ENCODE measurements around the gene GPR171. TPM values are rescaled to one million over a fixed set of nuclear protein-coding genes. Genes with fewer than 3 reads are reported as not detected.
A peak's percentile ranks its signal among the peaks of the same experiment; 100 is the strongest.
"Not testable (repeated sequence)": the region's sequence is repeated elsewhere in the genome, so short reads cannot be mapped to it uniquely, and the experiment has no call there.

Gene GPR171
- total RNA-seq, 1 donor from 2014 or later: not detected

GRCh38 chr3:151232991-151233390 is 30.0 kb upstream of the GPR171 start:
- Histone ChIP-seq H4K20me1 (ENCODE audit: insufficient read depth, low read length) (no peaks in the 10 kb centered on the region), H3K4me2 (ENCODE audit: low read length) (no peak overlapping the region), H3K9me3 (ENCODE audit: insufficient read depth, low read depth, low read length) (no peaks in the 10 kb centered on the region), H3K27me3 (ENCODE audit: insufficient read depth, low read length) (no peaks in the 10 kb centered on the region), H3K79me2 (ENCODE audit: insufficient read depth, low read length) (no peaks in the 10 kb centered on the region), H3K36me3 (ENCODE audit: insufficient read depth, low read length) (no peaks in the 10 kb centered on the region), H3K4me1 (ENCODE audit: insufficient read depth, low read length) (peaks cover 12% of the 10 kb centered on the region), H3K9ac (ENCODE audit: low read length) (no peak overlapping the region), H3K27ac (ENCODE audit: low read depth, low read length) (no peak overlapping the region), H3K4me3 (ENCODE audit: insufficient read depth, low read depth, low read length) (no peak overlapping the region), H2AFZ (ENCODE audit: low read depth, low read length) (no peak overlapping the region)
- Mint-ChIP-seq H3K4me1 (ENCODE audit: low read depth, unreplicated experiment) (peaks cover 14% of the 10 kb centered on the region), H3K27me3 (ENCODE audit: low read depth, unreplicated experiment) (no peaks in the 10 kb centered on the region), H3K9me3 (ENCODE audit: unreplicated experiment) (no peaks in the 10 kb centered on the region), H3K27ac (ENCODE audit: unreplicated experiment) (no peak overlapping the region), H3K4me3 (ENCODE audit: unreplicated experiment) (no peak overlapping the region), H3K36me3 (ENCODE audit: low read depth, unreplicated experiment) (no peaks in the 10 kb centered on the region)
- DNase-seq (ENCODE audit: low read depth) (no peak), FAIRE-seq (no peak)
- TF ChIP-seq EZH2 (IDR thresholded peaks at IDR 0.05; ENCODE audit: insufficient read depth, low read length) (no peak), CTCF (IDR thresholded peaks at IDR 0.05; ENCODE audit: insufficient read depth, low read depth, low read length) (no peak)

- H4K20me1 ChIP-seq (ENCODE audit: insufficient read depth, low read length); H3K27ac ChIP-seq (ENCODE audit: low read depth, low read length); H3K9ac ChIP-seq (ENCODE audit: low read length); FAIRE-seq; H3K27me3 ChIP-seq (ENCODE audit: insufficient read depth, low read length); H3K79me2 ChIP-seq (ENCODE audit: insufficient read depth, low read length); H3K4me3 ChIP-seq (ENCODE audit: insufficient read depth, low read depth, low read length); H3K36me3 ChIP-seq (ENCODE audit: insufficient read depth, low read length); H3K4me3 Mint-ChIP-seq (ENCODE audit: unreplicated experiment); H2AFZ ChIP-seq (ENCODE audit: low read depth, low read length); H3K9me3 ChIP-seq (ENCODE audit: insufficient read depth, low read depth, low read length); H3K4me2 ChIP-seq (ENCODE audit: low read length); H3K27ac Mint-ChIP-seq (ENCODE audit: unreplicated experiment); H3K36me3 Mint-ChIP-seq (ENCODE audit: low read depth, unreplicated experiment); DNase-seq (ENCODE audit: low read depth); H3K9me3 Mint-ChIP-seq (ENCODE audit: unreplicated experiment); H3K27me3 Mint-ChIP-seq (ENCODE audit: low read depth, unreplicated experiment): not testable (repeated sequence)
- H3K4me1 ChIP-seq (ENCODE audit: insufficient read depth, low read length): peaks cover 18% of the 10 kb centered on the region
- peaks cover 19% of the 10 kb centered on the region for H3K4me1 Mint-ChIP-seq (ENCODE audit: low read depth, unreplicated experiment)
These were observed 29.4 kb upstream of the GPR171 start for GRCh38 chr3:151232403-151232802.

GRCh38 chr3:151230646-151231045 is 27.6 kb upstream of the GPR171 start:
- Histone ChIP-seq H3K9me3 (ENCODE audit: insufficient read depth, low read depth, low read length) (no peaks in the 10 kb centered on the region), H2AFZ (ENCODE audit: low read depth, low read length) (no peak overlapping the region), H3K9ac (ENCODE audit: low read length) (no peak overlapping the region), H3K4me3 (ENCODE audit: insufficient read depth, low read depth, low read length) (no peak overlapping the region), H3K4me1 (ENCODE audit: insufficient read depth, low read length) (peaks cover 35% of the 10 kb centered on the region), H3K79me2 (ENCODE audit: insufficient read depth, low read length) (no peaks in the 10 kb centered on the region), H3K27ac (ENCODE audit: low read depth, low read length) (no peak overlapping the region), H3K36me3 (ENCODE audit: insufficient read depth, low read length) (no peaks in the 10 kb centered on the region), H3K27me3 (ENCODE audit: insufficient read depth, low read length) (no peaks in the 10 kb centered on the region), H3K4me2 (ENCODE audit: low read length) (no peak overlapping the region), H4K20me1 (ENCODE audit: insufficient read depth, low read length) (no peaks in the 10 kb centered on the region)
- no peak for TF ChIP-seq EZH2 (IDR thresholded peaks at IDR 0.05; ENCODE audit: insufficient read depth, low read length)
- no peak for TF ChIP-seq CTCF (IDR thresholded peaks at IDR 0.05; ENCODE audit: insufficient read depth, low read depth, low read length)
- Mint-ChIP-seq H3K36me3 (ENCODE audit: low read depth, unreplicated experiment) (no peaks in the 10 kb centered on the region), H3K4me1 (ENCODE audit: low read depth, unreplicated experiment) (peaks cover 35% of the 10 kb centered on the region), H3K27me3 (ENCODE audit: low read depth, unreplicated experiment) (no peaks in the 10 kb centered on the region), H3K9me3 (ENCODE audit: unreplicated experiment) (no peaks in the 10 kb centered on the region), H3K27ac (ENCODE audit: unreplicated experiment) (peak overlapping the region; percentile 6), H3K4me3 (ENCODE audit: unreplicated experiment) (no peak overlapping the region)
- FAIRE-seq (no peak), DNase-seq (ENCODE audit: low read depth) (no peak)

Measured in astrocyte (in vitro differentiated cells and primary cell).